ENCODE measurements around the gene LRP6.

DNA sequence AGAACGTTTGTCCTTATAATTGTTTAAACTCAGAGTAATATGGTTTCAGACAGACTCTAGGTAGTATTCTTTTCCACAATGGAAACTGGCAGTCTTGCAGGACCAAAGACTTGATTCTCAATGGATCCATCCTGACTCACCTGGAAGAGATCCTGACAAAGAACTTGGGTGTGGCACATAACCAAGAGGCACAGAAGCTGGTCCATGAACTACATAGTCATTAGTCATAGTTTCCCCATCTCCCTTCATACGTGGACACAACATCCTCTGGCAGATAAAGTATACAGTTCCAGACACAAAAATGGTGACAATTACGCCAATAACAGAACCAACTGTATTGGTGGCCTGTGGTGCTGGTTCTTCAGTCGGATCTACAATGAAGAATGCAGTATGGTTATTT, 140.3 kb downstream of the LRP6 start:
- TF ChIP-seq EZH2 (IDR thresholded peaks at IDR 0.05) (no peak), POLR2AphosphoS5 (IDR thresholded peaks at IDR 0.05; ENCODE audit: low read depth, low read length) (no peak), SP1 (IDR thresholded peaks at IDR 0.05; ENCODE audit: low read depth) (no peak), RAD21 (IDR thresholded peaks at IDR 0.05; ENCODE audit: low read depth) (no peak), EGR1 (IDR thresholded peaks at IDR 0.05; ENCODE audit: low read depth) (no peak)
- TF ChIP-seq, protein P1, sequence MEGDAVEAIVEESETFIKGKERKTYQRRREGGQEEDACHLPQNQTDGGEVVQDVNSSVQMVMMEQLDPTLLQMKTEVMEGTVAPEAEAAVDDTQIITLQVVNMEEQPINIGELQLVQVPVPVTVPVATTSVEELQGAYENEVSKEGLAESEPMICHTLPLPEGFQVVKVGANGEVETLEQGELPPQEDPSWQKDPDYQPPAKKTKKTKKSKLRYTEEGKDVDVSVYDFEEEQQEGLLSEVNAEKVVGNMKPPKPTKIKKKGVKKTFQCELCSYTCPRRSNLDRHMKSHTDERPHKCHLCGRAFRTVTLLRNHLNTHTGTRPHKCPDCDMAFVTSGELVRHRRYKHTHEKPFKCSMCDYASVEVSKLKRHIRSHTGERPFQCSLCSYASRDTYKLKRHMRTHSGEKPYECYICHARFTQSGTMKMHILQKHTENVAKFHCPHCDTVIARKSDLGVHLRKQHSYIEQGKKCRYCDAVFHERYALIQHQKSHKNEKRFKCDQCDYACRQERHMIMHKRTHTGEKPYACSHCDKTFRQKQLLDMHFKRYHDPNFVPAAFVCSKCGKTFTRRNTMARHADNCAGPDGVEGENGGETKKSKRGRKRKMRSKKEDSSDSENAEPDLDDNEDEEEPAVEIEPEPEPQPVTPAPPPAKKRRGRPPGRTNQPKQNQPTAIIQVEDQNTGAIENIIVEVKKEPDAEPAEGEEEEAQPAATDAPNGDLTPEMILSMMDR (IDR thresholded peaks at IDR 0.05 in 2 of 3, conservative IDR thresholded peaks at IDR 0.05 in 1 of 3; ENCODE audit: borderline replicate concordance in 1 of 3, insufficient read depth in 1 of 3, low read depth in 2 of 3, low read length in 2 of 3): no peak
- TF ChIP-seq, protein P2, sequence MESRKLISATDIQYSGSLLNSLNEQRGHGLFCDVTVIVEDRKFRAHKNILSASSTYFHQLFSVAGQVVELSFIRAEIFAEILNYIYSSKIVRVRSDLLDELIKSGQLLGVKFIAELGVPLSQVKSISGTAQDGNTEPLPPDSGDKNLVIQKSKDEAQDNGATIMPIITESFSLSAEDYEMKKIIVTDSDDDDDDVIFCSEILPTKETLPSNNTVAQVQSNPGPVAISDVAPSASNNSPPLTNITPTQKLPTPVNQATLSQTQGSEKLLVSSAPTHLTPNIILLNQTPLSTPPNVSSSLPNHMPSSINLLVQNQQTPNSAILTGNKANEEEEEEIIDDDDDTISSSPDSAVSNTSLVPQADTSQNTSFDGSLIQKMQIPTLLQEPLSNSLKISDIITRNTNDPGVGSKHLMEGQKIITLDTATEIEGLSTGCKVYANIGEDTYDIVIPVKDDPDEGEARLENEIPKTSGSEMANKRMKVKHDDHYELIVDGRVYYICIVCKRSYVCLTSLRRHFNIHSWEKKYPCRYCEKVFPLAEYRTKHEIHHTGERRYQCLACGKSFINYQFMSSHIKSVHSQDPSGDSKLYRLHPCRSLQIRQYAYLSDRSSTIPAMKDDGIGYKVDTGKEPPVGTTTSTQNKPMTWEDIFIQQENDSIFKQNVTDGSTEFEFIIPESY (IDR thresholded peaks at IDR 0.05; ENCODE audit: extremely low read depth, insufficient replicate concordance, low read length): no peak

Data from HCT116 (cell line).